Esophagus muscularis mucosa (tissue), 3 donors: ENCODE data around the gene POLR3A.

Experiments used
- POLR2A ChIP-seq: fragments of 450-650 bp; IDR thresholded peaks from one replicate; pipeline ENCODE4 v1.6.1; 2017; ENCODE audit warnings: antibody characterized with exemption, moderate library complexity, mild to moderate bottlenecking, low read depth
- TF ChIP-seq, protein P1 (sequence below), 3 experiments: fragments of 200-600 bp in 2 of 3; fragments of 450-650 bp in 1 of 3; sonication (generic) in 2 of 3; IDR thresholded peaks; one replicate each; pipeline ENCODE4 v1.5.1; 2017 to 2019; ENCODE audit warnings: antibody characterized with exemption in 3 of 3, mild to moderate bottlenecking in 2 of 3, moderate library complexity in 1 of 3

- TF ChIP-seq, protein P1, sequence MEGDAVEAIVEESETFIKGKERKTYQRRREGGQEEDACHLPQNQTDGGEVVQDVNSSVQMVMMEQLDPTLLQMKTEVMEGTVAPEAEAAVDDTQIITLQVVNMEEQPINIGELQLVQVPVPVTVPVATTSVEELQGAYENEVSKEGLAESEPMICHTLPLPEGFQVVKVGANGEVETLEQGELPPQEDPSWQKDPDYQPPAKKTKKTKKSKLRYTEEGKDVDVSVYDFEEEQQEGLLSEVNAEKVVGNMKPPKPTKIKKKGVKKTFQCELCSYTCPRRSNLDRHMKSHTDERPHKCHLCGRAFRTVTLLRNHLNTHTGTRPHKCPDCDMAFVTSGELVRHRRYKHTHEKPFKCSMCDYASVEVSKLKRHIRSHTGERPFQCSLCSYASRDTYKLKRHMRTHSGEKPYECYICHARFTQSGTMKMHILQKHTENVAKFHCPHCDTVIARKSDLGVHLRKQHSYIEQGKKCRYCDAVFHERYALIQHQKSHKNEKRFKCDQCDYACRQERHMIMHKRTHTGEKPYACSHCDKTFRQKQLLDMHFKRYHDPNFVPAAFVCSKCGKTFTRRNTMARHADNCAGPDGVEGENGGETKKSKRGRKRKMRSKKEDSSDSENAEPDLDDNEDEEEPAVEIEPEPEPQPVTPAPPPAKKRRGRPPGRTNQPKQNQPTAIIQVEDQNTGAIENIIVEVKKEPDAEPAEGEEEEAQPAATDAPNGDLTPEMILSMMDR (IDR thresholded peaks at IDR 0.05): no peak
- no peak for TF ChIP-seq POLR2A
Observed at GRCh38 chr10:77969114-77969513, 60.2 kb downstream of the POLR3A start.
